HepG2 (cell line): ENCODE results near the gene ARHGEF16. TPM values are rescaled to one million over a fixed set of nuclear protein-coding genes. Genes with fewer than 3 reads are reported as not detected.

Source experiments
- ATAC-seq: fragments of 200-7000 bp; cut with Tn5 transposase; 3 replicates; pipeline ENCODE4 v1.9.1; 2020; ENCODE audit warnings: mild to moderate bottlenecking, moderate library complexity
- BruUV-seq: library from RNA; stranded (reverse); fragments of 400-500 nt; replicated peaks from 2 replicates; lab custom pipeline; 2021; lab: Mats Ljungman, UMichigan
- CTCF ChIA-PET: fragments of 300-600 bp; formaldehyde crosslinking; extraction: SDS; loops from one replicate; lab custom pipeline; 2021; ENCODE audit warnings: low total read pairs, inconsistent platforms, low intra/inter-chr PET ratio; lab: Yijun Ruan, JAX
- POLR2A ChIA-PET: fragments of 350-600 bp; sonication (Branson Sonifier 250); formaldehyde crosslinking; loops from one replicate; lab custom pipeline; 2020; ENCODE audit warnings: antibody characterized with exemption, inconsistent platforms; lab: Yijun Ruan, JAX
- DNase-seq: peaks from one replicate; pipeline ENCODE4 v3.0.0-alpha.2; 2015; ENCODE audit warnings: low spot score
- FAIRE-seq: peaks from 3 replicates; lab custom pipeline; 2011; peaks lifted over from hg19 to GRCh38; lab: Jason Lieb, UNC
- H2AFZ ChIP-seq: one replicate; pipeline ENCODE4 v1.6.1; 2011; ENCODE audit warnings: low read length, inconsistent platforms
- H3K27ac ChIP-seq: fragments of 300-600 bp; 3 replicates; pipeline ENCODE4 v1.8.0; 2011; ENCODE audit warnings: mixed run types, mild to moderate bottlenecking, mixed read lengths, low read length, inconsistent platforms; ENCODE audit not compliant: insufficient read depth; ENCODE audit errors: extremely low read length
- H3K27me3 ChIP-seq, 2 experiments: fragments of 200-600 bp in 1 of 2; 2 replicates in 1 of 2; 3 replicates in 1 of 2; pipeline versions ENCODE4 v1.6.0 to v1.8.0; 2011; ENCODE audit warnings: low read length in 2 of 2, mild to moderate bottlenecking in 2 of 2, moderate library complexity in 2 of 2, inconsistent platforms in 1 of 2; ENCODE audit not compliant: insufficient read depth in 2 of 2, control insufficient read depth in 1 of 2
- H3K36me3 ChIP-seq, 2 experiments: fragments of 200-600 bp in 1 of 2; replicated peaks in 1 of 2; 2 replicates in 1 of 2; 3 replicates in 1 of 2; pipeline versions ENCODE4 v1.5.1 to v1.8.0; 2011; ENCODE audit warnings: low read length in 2 of 2, inconsistent platforms in 1 of 2; ENCODE audit not compliant: insufficient read depth in 2 of 2, control insufficient read depth in 1 of 2
- H3K4me1 ChIP-seq: 2 replicates; pipeline ENCODE4 v1.5.1; 2012; ENCODE audit warnings: low read length, inconsistent platforms; ENCODE audit not compliant: insufficient read depth
- H3K4me2 ChIP-seq: 2 replicates; pipeline ENCODE4 v1.6.0; 2011; ENCODE audit warnings: low read depth, low read length, inconsistent platforms
- H3K4me3 ChIP-seq, 3 experiments: fragments of 200-600 bp in 1 of 3; sonication (generic), shearing (Covaris generic) in 1 of 3; replicated peaks in 1 of 3; 2 replicates each; pipeline ENCODE4 v1.5.1; 2011 to 2016; ENCODE audit warnings: low read length in 3 of 3, inconsistent platforms in 2 of 3, low read depth in 2 of 3, mild to moderate bottlenecking in 2 of 3, control low read depth in 1 of 3, mixed read lengths in 1 of 3; ENCODE audit not compliant: insufficient read depth in 1 of 3
- H3K79me2 ChIP-seq: one replicate; pipeline ENCODE4 v1.6.1; 2011; ENCODE audit warnings: low read length, inconsistent platforms; ENCODE audit not compliant: insufficient read depth
- H3K9ac ChIP-seq: 2 replicates; pipeline ENCODE4 v1.6.0; 2011; ENCODE audit warnings: mild to moderate bottlenecking, low read depth, low read length, inconsistent platforms; ENCODE audit not compliant: insufficient read depth
- H3K9me3 ChIP-seq: 2 replicates; pipeline ENCODE4 v1.5.1; 2012; ENCODE audit warnings: mild to moderate bottlenecking, low read length
- H4K20me1 ChIP-seq: 2 replicates; pipeline ENCODE4 v1.6.0; 2011; ENCODE audit warnings: inconsistent platforms, mild to moderate bottlenecking, low read length, moderate library complexity; ENCODE audit not compliant: insufficient read depth
- AKAP8 ChIP-seq: sonication (generic); formaldehyde crosslinking; IDR thresholded peaks from 2 replicates; pipeline ENCODE4 v1.5.1; 2020; ENCODE audit warnings: mild to moderate bottlenecking, missing genetic modification reagents
- ERF ChIP-seq: IDR thresholded peaks from 2 replicates; pipeline ENCODE4 v1.6.1; 2018; ENCODE audit warnings: missing biosample characterization, missing genetic modification reagents
- MYPOP ChIP-seq: sonication (generic); formaldehyde crosslinking; IDR thresholded peaks from 2 replicates; pipeline ENCODE4 v1.8.1; 2023; ENCODE audit warnings: mild to moderate bottlenecking, moderate library complexity, missing genetic modification reagents
- NCOA5 ChIP-seq: sonication (generic); formaldehyde crosslinking; IDR thresholded peaks from 2 replicates; pipeline ENCODE4 v1.4.0; 2020; ENCODE audit warnings: missing genetic modification reagents
- POLR2AphosphoS5 ChIP-seq: IDR thresholded peaks from 2 replicates; pipeline ENCODE4 v1.6.1; 2012; ENCODE audit warnings: low read depth, low read length
- POLR2G ChIP-seq: fragments of 200-400 bp; formaldehyde crosslinking; IDR thresholded peaks from 2 replicates; pipeline ENCODE4 v1.6.1; 2018; ENCODE audit warnings: mild to moderate bottlenecking, low read depth, low read length, moderate library complexity
- RBM22 ChIP-seq: fragments of 200-400 bp; formaldehyde crosslinking; optimal IDR thresholded peaks from 2 replicates; pipeline ENCODE3; 2017; ENCODE audit warnings: mild to moderate bottlenecking, low read length, moderate library complexity
- RBM39 ChIP-seq: fragments of 200-400 bp; formaldehyde crosslinking; IDR thresholded peaks from one replicate; pipeline ENCODE4 v1.6.1; 2018; ENCODE audit warnings: antibody characterized with exemption, mild to moderate bottlenecking, low read depth, low read length; ENCODE audit not compliant: poor library complexity, severe bottlenecking
- RELA ChIP-seq: sonication (generic); formaldehyde crosslinking; IDR thresholded peaks from 2 replicates; pipeline ENCODE4 v1.4.0; 2020; ENCODE audit warnings: missing genetic modification reagents
- TFDP1 ChIP-seq: IDR thresholded peaks from 2 replicates; pipeline ENCODE4 v1.6.1; 2016; ENCODE audit warnings: missing compliant biosample characterization, missing genetic modification reagents, borderline replicate concordance
- ZBTB21 ChIP-seq: sonication (generic); formaldehyde crosslinking; IDR thresholded peaks from 2 replicates; pipeline ENCODE4 v1.4.0; 2020; ENCODE audit warnings: missing genetic modification reagents
- ZBTB37 ChIP-seq: sonication (generic); formaldehyde crosslinking; IDR thresholded peaks from 2 replicates; pipeline ENCODE4 v1.4.0; 2020; ENCODE audit warnings: mild to moderate bottlenecking, missing genetic modification reagents
- ZC3H13 ChIP-seq: sonication (generic); formaldehyde crosslinking; IDR thresholded peaks from 2 replicates; pipeline ENCODE4 v1.8.1; 2023; ENCODE audit warnings: mild to moderate bottlenecking, missing genetic modification reagents, moderate library complexity
- ZNF10 ChIP-seq: sonication (generic); formaldehyde crosslinking; IDR thresholded peaks from 2 replicates; pipeline ENCODE4 v1.4.0; 2020; ENCODE audit warnings: mild to moderate bottlenecking, low read depth, missing genetic modification reagents, borderline replicate concordance
- ZNF546 ChIP-seq: sonication (generic); formaldehyde crosslinking; conservative IDR thresholded peaks from 2 replicates; pipeline ENCODE4 v1.8.1; 2023; ENCODE audit warnings: mild to moderate bottlenecking, missing genetic modification reagents
- ZNF549 ChIP-seq: sonication (generic); formaldehyde crosslinking; IDR thresholded peaks from 2 replicates; pipeline ENCODE4 v1.5.0; 2020; ENCODE audit warnings: missing genetic modification reagents
- WGBS: methylation state at CpG from one replicate; pipeline ENCODE4 v1.1.6; 2017; ENCODE audit warnings: low lambda C conversion rate; 5-methylcytosine and 5-hydroxymethylcytosine counted together
- in situ Hi-C: cut with HindIII; loops from 2 replicates; pipeline ENCODE4 v1.10.0; 2017; ENCODE audit warnings: low pct_unique_long_range_greater_than_20kb; ENCODE audit not compliant: extremely low pct_ligation_motif_present
- intact Hi-C: fragments of 100-400 bp; cut with micrococcal nuclease; formaldehyde crosslinking; loops from one replicate; pipeline ENCODE4 v1.10.0; 2022; ENCODE audit not compliant: unreplicated experiment
- polyA plus RNA-seq, 8 experiments: library from polyadenylated mRNA; depleted of rRNA in 3 of 8; stranded (reverse) in 7 of 8; unstranded in 1 of 8; fragments of >200 nt; fragmentation: Illumina TruSeq in 4 of 8; extraction: Trizol in 4 of 8; gene quantifications; 2 replicates each; pipeline versions ENCODE4 v1.2.1 to v1.2.3, GENCODE V29; 2011 to 2016; ENCODE audit warnings: low read depth in 4 of 8, missing spikeins in 1 of 8, mixed read lengths in 1 of 8; ENCODE audit not compliant: insufficient read depth in 1 of 8
- total RNA-seq, 5 experiments: library from RNA; depleted of rRNA; stranded (reverse); fragments of >200 nt; fragmentation: Illumina TruSeq; extraction: Trizol; gene quantifications; 2 replicates each; pipeline ENCODE4 v1.2.3, GENCODE V29; 2016; ENCODE audit warnings: low read depth in 1 of 5

The ARHGEF16 gene
- total and polyA plus RNA-seq, 2 of the 13 experiments (the other 11 are each of a cell fraction or from before 2014, with no cell fraction given) = 20.3 to 39.9 TPM

GRCh38 chr1:3450202-3450863 is 4.1 kb upstream of the ARHGEF16 start:
- Histone ChIP-seq H3K79me2 (peaks cover 1% of the 10 kb centered on the region), H2AFZ (no peak overlapping the region), H3K4me2 (no peak overlapping the region), H3K27ac (no peak overlapping the region), H3K4me1 (peaks cover 47% of the 10 kb centered on the region), H4K20me1 (no peaks in the 10 kb centered on the region; the same call in 1 of the 2 replicates), H3K4me3 (no peak overlapping the region), H3K9ac (no peak overlapping the region), H3K27me3 (no peaks in the 10 kb centered on the region), H3K9me3 (no peaks in the 10 kb centered on the region), H3K36me3 (no peaks in the 10 kb centered on the region)
- intact Hi-C loops = loop anchor here (5.0 kb wide), 1 partner anchor 172 kb away; no protein-coding TSS in a partner anchor
- TF ChIP-seq RBM22 (peak; percentile 71), POLR2G (peak; percentile 69), RELA (CRISPR knock-in tag) (no peak), ZBTB21 (CRISPR knock-in tag) (no peak), NCOA5 (0 out of 2 replicates have a peak, but pooled peaks have one; percentile 60), POLR2AphosphoS5 (peak; percentile 13; the same call in 1 of the 2 replicates), RBM39 (no peak), ZC3H13 (CRISPR knock-in tag) (peak; percentile 61), ZNF549 (CRISPR knock-in tag) (no peak), ZNF546 (CRISPR knock-in tag) (no peak), AKAP8 (CRISPR knock-in tag) (peak; percentile 17; the same call in 1 of the 2 replicates), ZBTB37 (CRISPR knock-in tag) (no peak), ERF (CRISPR knock-in tag) (no peak), ZNF10 (no peak), MYPOP (CRISPR knock-in tag) (no peak), TFDP1 (no peak)
- FAIRE-seq (no peak), ATAC-seq (no peak), DNase-seq (no peak)
- ChIA-PET POLR2A (no interaction called here), CTCF (no interaction called here)
- in situ Hi-C loops = no loop called here
- WGBS = 60% methylated on average over 9 of the region's 9 CpGs
- TSS peak; percentile 30 for BruUV-seq
